ENCODE results near the gene TEKTIP1.

DNA sequence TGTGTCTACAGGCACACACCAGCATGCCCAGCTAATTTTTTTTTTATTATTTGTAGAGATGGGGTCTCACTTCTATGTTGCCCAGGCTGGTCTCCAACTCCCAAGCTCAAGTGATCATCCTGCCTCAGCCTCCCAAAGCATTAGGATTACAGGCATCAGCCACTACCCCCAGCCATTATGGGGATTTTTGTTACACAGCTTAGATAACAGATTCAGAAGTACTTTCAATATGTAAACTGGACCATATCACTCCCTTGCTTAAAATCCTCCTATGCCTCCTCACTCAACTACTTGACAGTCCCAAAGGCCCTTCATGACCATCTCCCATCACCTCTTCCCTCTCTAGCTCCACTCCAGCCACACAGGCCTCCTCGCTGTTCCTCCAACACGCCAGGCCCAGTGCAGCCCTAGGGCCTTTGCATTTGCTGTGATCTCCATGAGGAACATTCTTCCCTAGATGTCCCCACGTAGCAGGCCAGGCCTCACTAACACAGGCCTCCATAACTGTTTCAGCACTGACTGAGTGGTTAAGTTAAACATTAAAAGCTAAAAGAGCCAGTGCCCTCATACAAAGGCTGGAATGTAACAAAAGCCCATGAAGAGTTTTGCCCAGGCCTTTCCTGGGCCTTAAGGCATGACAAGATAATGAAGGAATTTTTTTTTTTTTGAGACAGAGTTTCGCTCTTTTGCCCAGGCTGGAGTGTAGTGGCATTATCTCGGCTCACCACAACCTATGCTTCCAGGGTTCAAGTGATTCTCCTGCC lies 41.0 kb upstream of the TEKTIP1 start:
- TF ChIP-seq, protein P1, sequence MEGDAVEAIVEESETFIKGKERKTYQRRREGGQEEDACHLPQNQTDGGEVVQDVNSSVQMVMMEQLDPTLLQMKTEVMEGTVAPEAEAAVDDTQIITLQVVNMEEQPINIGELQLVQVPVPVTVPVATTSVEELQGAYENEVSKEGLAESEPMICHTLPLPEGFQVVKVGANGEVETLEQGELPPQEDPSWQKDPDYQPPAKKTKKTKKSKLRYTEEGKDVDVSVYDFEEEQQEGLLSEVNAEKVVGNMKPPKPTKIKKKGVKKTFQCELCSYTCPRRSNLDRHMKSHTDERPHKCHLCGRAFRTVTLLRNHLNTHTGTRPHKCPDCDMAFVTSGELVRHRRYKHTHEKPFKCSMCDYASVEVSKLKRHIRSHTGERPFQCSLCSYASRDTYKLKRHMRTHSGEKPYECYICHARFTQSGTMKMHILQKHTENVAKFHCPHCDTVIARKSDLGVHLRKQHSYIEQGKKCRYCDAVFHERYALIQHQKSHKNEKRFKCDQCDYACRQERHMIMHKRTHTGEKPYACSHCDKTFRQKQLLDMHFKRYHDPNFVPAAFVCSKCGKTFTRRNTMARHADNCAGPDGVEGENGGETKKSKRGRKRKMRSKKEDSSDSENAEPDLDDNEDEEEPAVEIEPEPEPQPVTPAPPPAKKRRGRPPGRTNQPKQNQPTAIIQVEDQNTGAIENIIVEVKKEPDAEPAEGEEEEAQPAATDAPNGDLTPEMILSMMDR (IDR thresholded peaks at IDR 0.05; ENCODE audit: low read depth, low read length): no peak
- TF ChIP-seq EZH2phosphoT487 (IDR thresholded peaks at IDR 0.05; ENCODE audit: low read depth): no peak
